ENCODE measurements around the gene KCTD18. TPM values are rescaled to one million over a fixed set of nuclear protein-coding genes. Genes with fewer than 3 reads are reported as not detected.

Gene KCTD18
- total and polyA plus RNA-seq, 2 donors from 2014 or later = 8.5 to 12.6 TPM

DNA sequence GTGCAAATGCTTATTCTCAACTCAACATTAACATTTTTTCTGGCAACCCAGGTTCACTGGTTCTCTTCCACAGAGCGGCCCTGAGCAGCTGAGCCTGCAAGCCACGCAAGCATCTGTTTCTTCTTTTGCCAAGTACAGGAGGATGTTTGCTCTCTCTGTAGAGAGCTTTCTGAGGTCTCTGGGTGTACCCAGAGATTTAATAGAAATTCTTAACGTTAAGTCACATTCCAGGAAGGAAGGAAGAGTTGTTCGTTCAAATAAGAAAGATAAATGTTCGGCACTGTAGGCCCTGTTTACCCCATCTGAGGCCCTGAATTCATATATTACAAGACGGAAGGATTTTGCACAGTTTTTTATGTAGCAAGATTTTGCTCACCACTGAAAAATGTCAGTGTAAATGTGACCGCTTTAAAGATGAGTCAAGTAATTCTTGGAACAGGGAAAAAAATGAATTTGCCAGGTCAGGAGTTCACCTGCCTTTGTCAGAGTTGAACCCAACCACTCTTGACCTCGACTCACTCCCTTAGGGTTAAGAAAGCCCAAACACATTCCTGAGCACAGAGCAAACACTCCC is 30.1 kb downstream of the KCTD18 start:
- intact Hi-C loops (cut with DNase I) = loop anchor here (10.0 kb wide), 2 partner anchors 175 to 495 kb away; partner anchors contain the start of gene SPATS2L
- no peak for DNase-seq
- no peak for FAIRE-seq
- peaks cover 0 to 30% (median 14%) of the 10 kb centered on the region in 3 donors for H3K36me3 ChIP-seq (ENCODE audit: control insufficient read depth in 2 of 3, insufficient read depth in 3 of 3, low read length in 3 of 3)
- H3K4me1 ChIP-seq (ENCODE audit: control insufficient read depth in 2 of 3, insufficient read depth in 2 of 3, low read depth in 1 of 3, low read length in 3 of 3) = no peaks in the 10 kb centered on the region
- TF ChIP-seq, protein P1, sequence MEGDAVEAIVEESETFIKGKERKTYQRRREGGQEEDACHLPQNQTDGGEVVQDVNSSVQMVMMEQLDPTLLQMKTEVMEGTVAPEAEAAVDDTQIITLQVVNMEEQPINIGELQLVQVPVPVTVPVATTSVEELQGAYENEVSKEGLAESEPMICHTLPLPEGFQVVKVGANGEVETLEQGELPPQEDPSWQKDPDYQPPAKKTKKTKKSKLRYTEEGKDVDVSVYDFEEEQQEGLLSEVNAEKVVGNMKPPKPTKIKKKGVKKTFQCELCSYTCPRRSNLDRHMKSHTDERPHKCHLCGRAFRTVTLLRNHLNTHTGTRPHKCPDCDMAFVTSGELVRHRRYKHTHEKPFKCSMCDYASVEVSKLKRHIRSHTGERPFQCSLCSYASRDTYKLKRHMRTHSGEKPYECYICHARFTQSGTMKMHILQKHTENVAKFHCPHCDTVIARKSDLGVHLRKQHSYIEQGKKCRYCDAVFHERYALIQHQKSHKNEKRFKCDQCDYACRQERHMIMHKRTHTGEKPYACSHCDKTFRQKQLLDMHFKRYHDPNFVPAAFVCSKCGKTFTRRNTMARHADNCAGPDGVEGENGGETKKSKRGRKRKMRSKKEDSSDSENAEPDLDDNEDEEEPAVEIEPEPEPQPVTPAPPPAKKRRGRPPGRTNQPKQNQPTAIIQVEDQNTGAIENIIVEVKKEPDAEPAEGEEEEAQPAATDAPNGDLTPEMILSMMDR (IDR thresholded peaks at IDR 0.05; ENCODE audit: borderline replicate concordance, extremely low read depth, insufficient read depth) = no peak
- no peak overlapping the region for H3K9ac ChIP-seq (ENCODE audit: low read length in 3 of 3)
- no peaks in the 10 kb centered on the region for H3K9me3 ChIP-seq (ENCODE audit: control insufficient read depth in 2 of 3, insufficient read depth in 1 of 3, low read length in 3 of 3)
- no peak overlapping the region for H3K27ac ChIP-seq (ENCODE audit: low read depth in 2 of 2, low read length in 2 of 2)
- no peak overlapping the region for H3K4me3 ChIP-seq (ENCODE audit: low read length in 3 of 3)
- no peaks in the 10 kb centered on the region for H3K27me3 ChIP-seq (ENCODE audit: control insufficient read depth, insufficient read depth, low read length)

DNA sequence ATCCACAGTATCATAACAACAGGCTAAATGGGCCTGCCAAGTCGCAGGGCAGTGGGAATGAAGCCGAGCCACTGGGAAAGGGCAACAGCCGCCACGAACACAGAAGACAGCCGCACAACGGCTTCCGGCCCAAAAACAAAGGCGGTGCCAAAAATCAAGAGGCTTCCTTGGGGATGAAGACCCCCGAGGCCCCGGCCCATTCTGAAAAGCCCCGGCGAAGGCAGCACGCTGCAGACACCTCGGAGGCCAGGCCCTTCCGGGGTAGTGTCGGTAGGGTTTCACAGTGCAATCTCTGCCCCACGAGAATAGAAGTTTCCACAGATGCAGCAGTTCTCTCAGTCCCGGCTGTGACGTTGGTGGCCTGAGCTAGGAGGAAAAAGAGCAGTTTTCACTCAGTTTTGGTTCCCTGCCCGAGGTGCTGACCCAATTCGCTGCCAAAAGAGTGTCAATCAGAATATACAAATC is 32.2 kb downstream of the KCTD18 start:
- TF ChIP-seq, protein P1 (IDR thresholded peaks at IDR 0.05; ENCODE audit: borderline replicate concordance, extremely low read depth, insufficient read depth) = no peak
- Histone ChIP-seq H3K9me3 (ENCODE audit: control insufficient read depth in 2 of 3, insufficient read depth in 1 of 3, low read length in 3 of 3) (no peaks in the 10 kb centered on the region), H3K27ac (ENCODE audit: low read depth in 2 of 2, low read length in 2 of 2) (no peak overlapping the region), H3K9ac (ENCODE audit: low read length in 3 of 3) (no peak overlapping the region), H3K36me3 (ENCODE audit: control insufficient read depth in 2 of 3, insufficient read depth in 3 of 3, low read length in 3 of 3) (peaks cover 0 to 33% (median 19%) of the 10 kb centered on the region in 3 donors), H3K27me3 (ENCODE audit: control insufficient read depth, insufficient read depth, low read length) (no peaks in the 10 kb centered on the region), H3K4me1 (ENCODE audit: control insufficient read depth in 2 of 3, insufficient read depth in 2 of 3, low read depth in 1 of 3, low read length in 3 of 3) (no peaks in the 10 kb centered on the region), H3K4me3 (ENCODE audit: low read length in 3 of 3) (no peak overlapping the region)
- intact Hi-C loops (cut with DNase I) = loop anchor here (10.0 kb wide), 1 partner anchor 493 kb away; no protein-coding TSS in a partner anchor
- FAIRE-seq (no peak), DNase-seq (no peak)

DNA sequence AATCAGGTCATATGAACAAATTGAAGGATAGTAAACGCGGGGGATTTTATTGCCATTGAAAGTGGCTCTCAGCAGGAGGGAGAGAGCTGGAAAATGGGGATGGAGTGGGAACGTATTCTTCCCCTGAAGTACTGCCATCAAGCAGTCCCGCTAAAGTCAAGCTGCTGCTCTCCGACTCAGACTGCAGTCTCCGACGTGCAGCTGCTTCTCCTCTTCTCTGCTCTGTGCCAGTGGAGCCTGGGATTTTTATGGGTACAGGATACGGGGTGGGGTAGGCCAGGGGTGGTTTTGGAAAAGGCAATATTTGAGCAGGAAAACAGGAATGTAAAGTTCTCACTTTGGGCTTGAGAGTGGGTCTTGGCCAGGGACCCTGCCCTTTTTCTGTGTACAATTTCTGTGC is 33.0 kb downstream of the KCTD18 start:
- no peak for FAIRE-seq
- DNase-seq = no peak
- H3K4me3 ChIP-seq (ENCODE audit: low read length in 3 of 3) = no peak overlapping the region
- TF ChIP-seq, protein P1 (IDR thresholded peaks at IDR 0.05; ENCODE audit: borderline replicate concordance, extremely low read depth, insufficient read depth) = no peak
- H3K27me3 ChIP-seq (ENCODE audit: control insufficient read depth, insufficient read depth, low read length) = no peaks in the 10 kb centered on the region
- no peak overlapping the region for H3K27ac ChIP-seq (ENCODE audit: low read depth in 2 of 2, low read length in 2 of 2)
- no peak overlapping the region for H3K9ac ChIP-seq (ENCODE audit: low read length in 3 of 3)
- no peaks in the 10 kb centered on the region for H3K4me1 ChIP-seq (ENCODE audit: control insufficient read depth in 2 of 3, insufficient read depth in 2 of 3, low read depth in 1 of 3, low read length in 3 of 3)
- H3K36me3 ChIP-seq (ENCODE audit: control insufficient read depth in 2 of 3, insufficient read depth in 3 of 3, low read length in 3 of 3) = peaks cover 0 to 33% (median 22%) of the 10 kb centered on the region in 3 donors
- intact Hi-C loops (cut with DNase I) = loop anchor here (10.0 kb wide), 1 partner anchor 492 kb away; no protein-coding TSS in a partner anchor
- no peaks in the 10 kb centered on the region for H3K9me3 ChIP-seq (ENCODE audit: control insufficient read depth in 2 of 3, insufficient read depth in 1 of 3, low read length in 3 of 3)
